Measurements from ENCODE around the gene SF3A2.

Gene SF3A2

GRCh38 chr19:2192862-2193261 is 43.8 kb upstream of the SF3A2 start:
- TF ChIP-seq CTCF (IDR thresholded peaks at IDR 0.05; ENCODE audit: low read depth, low read length): no peak
- no peak overlapping the region for H3K4me3 ChIP-seq (ENCODE audit: low read depth, low read length)
- in situ Hi-C loops (cut with HindIII; ENCODE audit: low sequenced_read_pairs): no loop called here
- no peak for DNase-seq (ENCODE audit: low read depth, low spot score)

- DNase-seq (ENCODE audit: low read depth, low spot score): no peak
- in situ Hi-C loops (cut with HindIII; ENCODE audit: low sequenced_read_pairs): no loop called here
- no peak overlapping the region for H3K4me3 ChIP-seq (ENCODE audit: low read depth, low read length)
- TF ChIP-seq CTCF (IDR thresholded peaks at IDR 0.05; ENCODE audit: low read depth, low read length): no peak
These were observed 42.8 kb upstream of the SF3A2 start for GRCh38 chr19:2193807-2194206.

GRCh38 chr19:2194513-2195078 is 42.0 kb upstream of the SF3A2 start:
- in situ Hi-C loops (cut with HindIII; ENCODE audit: low sequenced_read_pairs): no loop called here
- no peak for DNase-seq (ENCODE audit: low read depth, low spot score)
- H3K4me3 ChIP-seq (ENCODE audit: low read depth, low read length): no peak overlapping the region

GRCh38 chr19:2195361-2195760 is 41.3 kb upstream of the SF3A2 start:
- no peak for DNase-seq (ENCODE audit: low read depth, low spot score)
- TF ChIP-seq CTCF (IDR thresholded peaks at IDR 0.05; ENCODE audit: low read depth, low read length): no peak
- in situ Hi-C loops (cut with HindIII; ENCODE audit: low sequenced_read_pairs): no loop called here
- no peak overlapping the region for H3K4me3 ChIP-seq (ENCODE audit: low read depth, low read length)

More at GRCh38 chr19:2194513-2195078, 42.0 kb upstream of the SF3A2 start:
- TF ChIP-seq CTCF (IDR thresholded peaks at IDR 0.05; ENCODE audit: low read depth, low read length): no peak

GRCh38 chr19:2195914-2196313 is 40.7 kb upstream of the SF3A2 start:
- in situ Hi-C loops (cut with HindIII; ENCODE audit: low sequenced_read_pairs): no loop called here
- no peak for TF ChIP-seq CTCF (IDR thresholded peaks at IDR 0.05; ENCODE audit: low read depth, low read length)
- H3K4me3 ChIP-seq (ENCODE audit: low read depth, low read length): no peak overlapping the region
- DNase-seq (ENCODE audit: low read depth, low spot score): no peak

GRCh38 chr19:2197270-2197669 is 39.4 kb upstream of the SF3A2 start:
- DNase-seq (ENCODE audit: low read depth, low spot score): no peak
- in situ Hi-C loops (cut with HindIII; ENCODE audit: low sequenced_read_pairs): no loop called here
- no peak for TF ChIP-seq CTCF (IDR thresholded peaks at IDR 0.05; ENCODE audit: low read depth, low read length)
- H3K4me3 ChIP-seq (ENCODE audit: low read depth, low read length): no peak overlapping the region

- DNase-seq (ENCODE audit: low read depth, low spot score): no peak
- in situ Hi-C loops (cut with HindIII; ENCODE audit: low sequenced_read_pairs): no loop called here
- TF ChIP-seq CTCF (IDR thresholded peaks at IDR 0.05; ENCODE audit: low read depth, low read length): no peak
- H3K4me3 ChIP-seq (ENCODE audit: low read depth, low read length): no peak overlapping the region
These were observed 38.3 kb upstream of the SF3A2 start for GRCh38 chr19:2198317-2198716.
